ENCODE measurements around the gene NDUFS8. TPM values are rescaled to one million over a fixed set of nuclear protein-coding genes. Genes with fewer than 3 reads are reported as not detected.

Gene NDUFS8
- total and polyA plus RNA-seq, 10 of the 15 experiments (the other 5 are each of a cell fraction or from before 2014, with no cell fraction given), result 17.6 to 308 (median 120) TPM

DNA sequence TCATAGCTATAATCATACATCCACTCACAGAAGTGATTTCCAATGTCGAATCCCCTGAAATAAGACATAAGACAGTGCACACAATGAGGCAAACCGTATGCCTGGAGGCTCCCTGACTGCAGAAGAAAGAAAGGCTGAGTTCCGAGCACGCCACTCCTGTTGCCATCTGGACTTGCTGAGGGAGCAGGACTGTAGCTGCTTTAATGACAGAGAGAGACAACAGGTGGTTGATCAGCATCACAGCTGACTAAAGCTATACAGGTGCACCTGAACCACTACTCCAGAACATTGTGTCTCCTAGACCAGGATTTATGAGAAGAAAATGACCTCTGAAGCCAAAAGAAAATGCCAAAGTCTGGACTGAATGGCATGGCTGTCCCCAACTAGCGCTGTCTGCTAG is 35.4 kb downstream of the NDUFS8 start:
- BruUV-seq (replicated peaks), result no TSS peak
- ChIA-PET CTCF (interaction anchor here (0.6 to 1.6 kb wide), 2 partner anchors 139 to 289 kb away, joined by 3 read pairs; no protein-coding TSS in a partner anchor), POLR2A (no interaction called here), SMC1A (ENCODE audit: uncharacterized antibody, unreplicated experiment) (no interaction called here), RAD21 (ENCODE audit: unreplicated experiment) (no interaction called here)
- Histone ChIP-seq H3K4me3 (no peak overlapping the region), H3K9me3 (replicated peaks; ENCODE audit: control insufficient read depth, insufficient read depth, low read length) (no peaks in the 10 kb centered on the region), H2AFZ (ENCODE audit: control insufficient read depth, low read depth, low read length) (no peak overlapping the region), H3K36me3 (ENCODE audit: control insufficient read depth in 2 of 2, insufficient read depth in 2 of 2, low read length in 1 of 2) (peaks cover 20 to 41% of the 10 kb centered on the region in 2 experiments), H4K20me1 (ENCODE audit: control insufficient read depth, insufficient read depth) (no peaks in the 10 kb centered on the region), H3K27ac (ENCODE audit: control insufficient read depth, insufficient read depth) (no peak overlapping the region), H3K4me1 (ENCODE audit: control insufficient read depth, insufficient read depth, low read length) (no peaks in the 10 kb centered on the region), H3K27me3 (replicated peaks in 1 of 2; ENCODE audit: control insufficient read depth in 2 of 2, insufficient read depth in 2 of 2, low read length in 1 of 2) (no peaks in the 10 kb centered on the region), H3K79me2 (ENCODE audit: control insufficient read depth, insufficient read depth, low read length) (no peaks in the 10 kb centered on the region), H3K4me2 (ENCODE audit: control insufficient read depth, insufficient read depth) (no peak overlapping the region), H3K9ac (ENCODE audit: control insufficient read depth, insufficient read depth, low read length) (no peak overlapping the region)
- FAIRE-seq (no peak), DNase-seq (ENCODE audit: low read depth, low spot score) (no peak), ATAC-seq (no peak)
- TF ChIP-seq ATF7 (IDR thresholded peaks at IDR 0.05; ENCODE audit: low read depth), result no peak
- in situ Hi-C loops (cut with MboI), result no loop called here
- 99% methylated on average over 5 of the region's 5 CpGs for WGBS (ENCODE audit: insufficient coverage, insufficient replicate concordance, low lambda C conversion rate, missing lambda C conversion rate)
- intact Hi-C loops (cut with micrococcal nuclease; ENCODE audit: unreplicated experiment), result no loop called here

DNA sequence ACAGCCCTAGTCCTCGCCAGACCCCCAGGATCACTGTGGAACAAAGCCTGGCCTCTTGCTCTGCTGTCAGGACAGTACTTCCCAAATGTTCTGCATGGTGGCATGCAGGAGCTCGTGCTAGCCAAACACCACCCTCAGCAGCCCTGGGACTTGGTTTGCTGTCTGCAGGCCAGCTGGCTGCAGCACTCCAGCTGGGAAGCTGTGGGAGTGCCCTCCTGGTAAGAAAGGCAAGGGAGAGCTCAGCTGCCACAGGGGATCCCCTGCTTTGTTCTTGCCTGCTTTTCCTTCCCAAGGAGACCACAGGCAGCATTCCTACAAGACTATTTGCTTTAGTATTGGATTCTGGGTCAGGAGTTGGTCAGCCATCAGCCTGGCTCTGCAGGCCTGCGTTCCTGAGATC is 36.3 kb downstream of the NDUFS8 start:
- Histone ChIP-seq H3K27ac (ENCODE audit: control insufficient read depth, insufficient read depth) (no peak overlapping the region), H2AFZ (ENCODE audit: control insufficient read depth, low read depth, low read length) (no peak overlapping the region), H3K27me3 (replicated peaks in 1 of 2; ENCODE audit: control insufficient read depth in 2 of 2, insufficient read depth in 2 of 2, low read length in 1 of 2) (no peaks in the 10 kb centered on the region), H3K79me2 (ENCODE audit: control insufficient read depth, insufficient read depth, low read length) (no peaks in the 10 kb centered on the region), H3K9ac (ENCODE audit: control insufficient read depth, insufficient read depth, low read length) (no peak overlapping the region), H3K4me2 (ENCODE audit: control insufficient read depth, insufficient read depth) (no peak overlapping the region), H3K36me3 (ENCODE audit: control insufficient read depth in 2 of 2, insufficient read depth in 2 of 2, low read length in 1 of 2) (peaks cover 19 to 39% of the 10 kb centered on the region in 2 experiments), H3K4me3 (no peak overlapping the region), H3K9me3 (replicated peaks; ENCODE audit: control insufficient read depth, insufficient read depth, low read length) (no peaks in the 10 kb centered on the region), H4K20me1 (ENCODE audit: control insufficient read depth, insufficient read depth) (no peaks in the 10 kb centered on the region), H3K4me1 (ENCODE audit: control insufficient read depth, insufficient read depth, low read length) (no peaks in the 10 kb centered on the region)
- ChIA-PET POLR2A (no interaction called here), RAD21 (ENCODE audit: unreplicated experiment) (no interaction called here), SMC1A (ENCODE audit: uncharacterized antibody, unreplicated experiment) (no interaction called here), CTCF (no interaction called here)
- FAIRE-seq (no peak), DNase-seq (ENCODE audit: low read depth, low spot score) (no peak), ATAC-seq (no peak)
- 93% methylated on average over 3 of the region's 3 CpGs for WGBS (ENCODE audit: insufficient coverage, insufficient replicate concordance, low lambda C conversion rate, missing lambda C conversion rate)
- intact Hi-C loops (cut with micrococcal nuclease; ENCODE audit: unreplicated experiment) (no loop called here), in situ Hi-C loops (cut with MboI) (no loop called here)
- BruUV-seq (replicated peaks), result no TSS peak
- no peak for TF ChIP-seq GABPA (IDR thresholded peaks at IDR 0.05; ENCODE audit: low read depth)
- no peak for TF ChIP-seq ZSCAN29 (IDR thresholded peaks at IDR 0.05)
- TF ChIP-seq, protein P1, sequence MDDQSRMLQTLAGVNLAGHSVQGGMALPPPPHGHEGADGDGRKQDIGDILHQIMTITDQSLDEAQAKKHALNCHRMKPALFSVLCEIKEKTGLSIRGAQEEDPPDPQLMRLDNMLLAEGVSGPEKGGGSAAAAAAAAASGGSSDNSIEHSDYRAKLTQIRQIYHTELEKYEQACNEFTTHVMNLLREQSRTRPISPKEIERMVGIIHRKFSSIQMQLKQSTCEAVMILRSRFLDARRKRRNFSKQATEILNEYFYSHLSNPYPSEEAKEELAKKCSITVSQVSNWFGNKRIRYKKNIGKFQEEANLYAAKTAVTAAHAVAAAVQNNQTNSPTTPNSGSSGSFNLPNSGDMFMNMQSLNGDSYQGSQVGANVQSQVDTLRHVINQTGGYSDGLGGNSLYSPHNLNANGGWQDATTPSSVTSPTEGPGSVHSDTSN (IDR thresholded peaks at IDR 0.05; ENCODE audit: insufficient replicate concordance, low read depth, low read length), result no peak
- TF ChIP-seq CREM (IDR thresholded peaks at IDR 0.05; ENCODE audit: low read depth), result no peak
- no peak for TF ChIP-seq CBX5 (IDR thresholded peaks at IDR 0.05; ENCODE audit: low read depth)
- TF ChIP-seq, protein P2, sequence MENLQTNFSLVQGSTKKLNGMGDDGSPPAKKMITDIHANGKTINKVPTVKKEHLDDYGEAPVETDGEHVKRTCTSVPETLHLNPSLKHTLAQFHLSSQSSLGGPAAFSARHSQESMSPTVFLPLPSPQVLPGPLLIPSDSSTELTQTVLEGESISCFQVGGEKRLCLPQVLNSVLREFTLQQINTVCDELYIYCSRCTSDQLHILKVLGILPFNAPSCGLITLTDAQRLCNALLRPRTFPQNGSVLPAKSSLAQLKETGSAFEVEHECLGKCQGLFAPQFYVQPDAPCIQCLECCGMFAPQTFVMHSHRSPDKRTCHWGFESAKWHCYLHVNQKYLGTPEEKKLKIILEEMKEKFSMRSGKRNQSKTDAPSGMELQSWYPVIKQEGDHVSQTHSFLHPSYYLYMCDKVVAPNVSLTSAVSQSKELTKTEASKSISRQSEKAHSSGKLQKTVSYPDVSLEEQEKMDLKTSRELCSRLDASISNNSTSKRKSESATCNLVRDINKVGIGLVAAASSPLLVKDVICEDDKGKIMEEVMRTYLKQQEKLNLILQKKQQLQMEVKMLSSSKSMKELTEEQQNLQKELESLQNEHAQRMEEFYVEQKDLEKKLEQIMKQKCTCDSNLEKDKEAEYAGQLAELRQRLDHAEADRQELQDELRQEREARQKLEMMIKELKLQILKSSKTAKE (IDR thresholded peaks at IDR 0.05; ENCODE audit: low read depth, poor library complexity, severe bottlenecking), result no peak
- no peak for TF ChIP-seq NR2C2 (IDR thresholded peaks at IDR 0.05; ENCODE audit: borderline replicate concordance, control insufficient read depth, insufficient read length, low read depth)
- TF ChIP-seq MTA2 (IDR thresholded peaks at IDR 0.05; ENCODE audit: low read depth), result no peak
- TF ChIP-seq CHD1 (IDR thresholded peaks at IDR 0.05; ENCODE audit: low read depth, low read length), result no peak
- TF ChIP-seq SPI1 (IDR thresholded peaks at IDR 0.05; ENCODE audit: borderline replicate concordance, insufficient read depth, low read depth, low read length), result no peak
- TF ChIP-seq HDAC2 (IDR thresholded peaks at IDR 0.05), result no peak
- TF ChIP-seq, protein P3, sequence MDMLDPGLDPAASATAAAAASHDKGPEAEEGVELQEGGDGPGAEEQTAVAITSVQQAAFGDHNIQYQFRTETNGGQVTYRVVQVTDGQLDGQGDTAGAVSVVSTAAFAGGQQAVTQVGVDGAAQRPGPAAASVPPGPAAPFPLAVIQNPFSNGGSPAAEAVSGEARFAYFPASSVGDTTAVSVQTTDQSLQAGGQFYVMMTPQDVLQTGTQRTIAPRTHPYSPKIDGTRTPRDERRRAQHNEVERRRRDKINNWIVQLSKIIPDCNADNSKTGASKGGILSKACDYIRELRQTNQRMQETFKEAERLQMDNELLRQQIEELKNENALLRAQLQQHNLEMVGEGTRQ (IDR thresholded peaks at IDR 0.05; ENCODE audit: borderline replicate concordance, low read depth, low read length), result no peak
- TF ChIP-seq HCFC1 (IDR thresholded peaks at IDR 0.05; ENCODE audit: low read length), result no peak

Measured in GM12878 (cell line).